Upper lobe of right lung (tissue), 1 donor: ENCODE results near the gene TMEM181. TPM values are rescaled to one million over a fixed set of nuclear protein-coding genes. Genes with fewer than 3 reads are reported as not detected.

Source experiments
- ATAC-seq: fragments of 200-7000 bp; cut with Tn5 transposase; one replicate; pipeline ENCODE4 v1.9.1; 2020; ENCODE audit warnings: mild to moderate bottlenecking, moderate library complexity
- DNase-seq: peaks from one replicate; pipeline ENCODE4 v3.0.0-alpha.2; 2020
- H3K27ac ChIP-seq: fragments of 200-600 bp; one replicate; pipeline ENCODE4 v1.8.0; 2022
- H3K27me3 ChIP-seq: fragments of 200-600 bp; one replicate; pipeline ENCODE4 v1.8.0; 2022; ENCODE audit warnings: mild to moderate bottlenecking
- H3K36me3 ChIP-seq: fragments of 200-600 bp; one replicate; pipeline ENCODE4 v1.8.0; 2022
- H3K4me1 ChIP-seq: fragments of 200-600 bp; one replicate; pipeline ENCODE4 v1.8.0; 2022
- H3K4me3 ChIP-seq: fragments of 200-600 bp; one replicate; pipeline ENCODE4 v1.8.0; 2022; ENCODE audit warnings: mild to moderate bottlenecking
- H3K9me3 ChIP-seq: fragments of 200-600 bp; one replicate; pipeline ENCODE4 v1.8.0; 2022
- CTCF ChIP-seq: fragments of 200-600 bp; IDR thresholded peaks from one replicate; pipeline ENCODE4 v1.8.0; 2022; ENCODE audit warnings: antibody characterized with exemption
- intact Hi-C: fragments of 100-400 bp; cut with DNase I; formaldehyde crosslinking; loops from one replicate; pipeline ENCODE4 v1.11.0; 2022
- total RNA-seq: library from RNA; stranded (reverse); fragmentation: NEBNext Ultra II Directional; extraction: Animal tissue kit (Norgen Biotek cat#: 25700); gene quantifications from one replicate; pipeline ENCODE4 v1.2.1, GENCODE V29; 2021
- donor health status: DM: no; HTN: yes; CAD: no; lungs with severe emphysema.

The TMEM181 gene
- total RNA-seq, 1 donor from 2014 or later, result 31.5 TPM

- TF ChIP-seq CTCF, result no peak
- peak; percentile 5 for DNase-seq
These were observed 20.5 kb upstream of the TMEM181 start for GRCh38 chr6:158539413-158539812.

GRCh38 chr6:158539881-158540280 is 20.0 kb upstream of the TMEM181 start:
- no peak overlapping the region for H3K27ac ChIP-seq
- no peak overlapping the region for H3K4me3 ChIP-seq
- intact Hi-C loops, result no loop called here
- no peaks in the 10 kb centered on the region for H3K4me1 ChIP-seq
- peaks cover 14% of the 10 kb centered on the region for H3K27me3 ChIP-seq
- DNase-seq (no peak), ATAC-seq (no peak)
- H3K36me3 ChIP-seq, result no peaks in the 10 kb centered on the region
- H3K9me3 ChIP-seq, result no peaks in the 10 kb centered on the region
- no peak for TF ChIP-seq CTCF

More at GRCh38 chr6:158539413-158539812, 20.5 kb upstream of the TMEM181 start:
- H3K27ac ChIP-seq, result no peak overlapping the region
- no peak for ATAC-seq
- H3K4me1 ChIP-seq, result no peaks in the 10 kb centered on the region
- intact Hi-C loops, result no loop called here
- no peaks in the 10 kb centered on the region for H3K9me3 ChIP-seq
- no peak overlapping the region for H3K4me3 ChIP-seq
- H3K36me3 ChIP-seq, result no peaks in the 10 kb centered on the region
- peaks cover 14% of the 10 kb centered on the region for H3K27me3 ChIP-seq

GRCh38 chr6:158543606-158544185 is 16.2 kb upstream of the TMEM181 start:
- no peaks in the 10 kb centered on the region for H3K27me3 ChIP-seq
- ATAC-seq (no peak), DNase-seq (peak; percentile 29)
- H3K4me3 ChIP-seq, result no peak overlapping the region
- no peaks in the 10 kb centered on the region for H3K4me1 ChIP-seq
- H3K27ac ChIP-seq, result no peak overlapping the region
- no peak for TF ChIP-seq CTCF
- intact Hi-C loops, result no loop called here
- no peaks in the 10 kb centered on the region for H3K9me3 ChIP-seq
- H3K36me3 ChIP-seq, result no peaks in the 10 kb centered on the region

GRCh38 chr6:158544428-158544827 is 15.5 kb upstream of the TMEM181 start:
- Histone ChIP-seq H3K36me3 (no peaks in the 10 kb centered on the region), H3K4me1 (no peaks in the 10 kb centered on the region), H3K4me3 (no peak overlapping the region), H3K9me3 (no peaks in the 10 kb centered on the region), H3K27ac (no peak overlapping the region), H3K27me3 (no peaks in the 10 kb centered on the region)
- intact Hi-C loops, result no loop called here
- ATAC-seq, result no peak
- no peak for TF ChIP-seq CTCF
- DNase-seq, result peak; percentile 44

- ATAC-seq (no peak), DNase-seq (peak; percentile 45)
- intact Hi-C loops, result no loop called here
These were observed 14.6 kb upstream of the TMEM181 start for GRCh38 chr6:158545043-158545966.

More at GRCh38 chr6:158545043-158545966, 14.6 kb upstream of the TMEM181 start:
- no peak for TF ChIP-seq CTCF
- no peak overlapping the region for H3K4me3 ChIP-seq
- H3K4me1 ChIP-seq, result no peaks in the 10 kb centered on the region
- H3K27me3 ChIP-seq, result no peaks in the 10 kb centered on the region
- H3K36me3 ChIP-seq, result no peaks in the 10 kb centered on the region
- no peaks in the 10 kb centered on the region for H3K9me3 ChIP-seq
- H3K27ac ChIP-seq, result no peak overlapping the region
